ENCODE results near the gene SLC11A2. TPM values are rescaled to one million over a fixed set of nuclear protein-coding genes. Genes with fewer than 3 reads are reported as not detected.

Gene SLC11A2
- total RNA-seq, 1 experiment from 2014 or later = 47.9 TPM

GRCh38 chr12:51013441-51013840 is 12.7 kb downstream of the SLC11A2 start:
- Histone ChIP-seq H3K27me3 (ENCODE audit: insufficient read depth, low read length) (no peaks in the 10 kb centered on the region), H3K9me3 (ENCODE audit: control insufficient read depth, low read depth, low read length) (no peaks in the 10 kb centered on the region), H3K4me2 (ENCODE audit: insufficient read depth, insufficient read length, low read length) (no peak overlapping the region), H3T11ph (ENCODE audit: low read length) (no peak overlapping the region), H2AFZ (ENCODE audit: low read length) (no peak overlapping the region), H2BK12ac (ENCODE audit: insufficient read length, low read depth, low read length) (no peak overlapping the region), H3K4me1 (ENCODE audit: insufficient read depth, low read length) (no peaks in the 10 kb centered on the region), H3K18ac (ENCODE audit: insufficient read length, low read depth, low read length) (no peak overlapping the region), H3K79me2 (ENCODE audit: insufficient read depth, low read length) (peaks cover 6% of the 10 kb centered on the region; the same call in 1 of the 2 replicates), H4K20me1 (ENCODE audit: control insufficient read depth, insufficient read depth, insufficient read length) (no peaks in the 10 kb centered on the region), H4K8ac (replicated peaks; ENCODE audit: insufficient read length, low read depth, low read length) (no peak overlapping the region), H3K9ac (ENCODE audit: extremely low read depth, insufficient read length, low read length) (no peak overlapping the region), H3K14ac (ENCODE audit: insufficient read depth, low read length) (no peak overlapping the region; the same call in 1 of the 2 replicates), H3K27ac (ENCODE audit: insufficient read length, low read depth, low read length) (no peak overlapping the region), H3K23ac (ENCODE audit: insufficient read length, low read depth, low read length) (no peak overlapping the region), H3K56ac (ENCODE audit: insufficient read length, low read depth, low read length) (no peak overlapping the region), H4K91ac (ENCODE audit: insufficient read length, low read depth, low read length) (no peak overlapping the region), H2BK20ac (ENCODE audit: low read depth, low read length, poor library complexity, severe bottlenecking) (no peak overlapping the region), H2AK5ac (ENCODE audit: insufficient read length, low read length) (no peak overlapping the region), H2BK15ac (ENCODE audit: low read depth, low read length) (no peak overlapping the region), H3K23me2 (ENCODE audit: insufficient read length, low read depth, low read length, poor library complexity, severe bottlenecking) (no peaks in the 10 kb centered on the region), H4K5ac (ENCODE audit: insufficient read length, low read depth, low read length) (no peak overlapping the region), H2BK5ac (ENCODE audit: insufficient read length, low read length) (no peak overlapping the region), H3K79me1 (ENCODE audit: insufficient read depth, low read depth, low read length, poor library complexity, severe bottlenecking) (peaks cover 9% of the 10 kb centered on the region), H3K4ac (ENCODE audit: low read depth, low read length) (no peak overlapping the region), H2BK120ac (ENCODE audit: low read depth, low read length, poor library complexity, severe bottlenecking) (no peak overlapping the region)
- H3K27me3 Mint-ChIP-seq (ENCODE audit: low read depth) = no peaks in the 10 kb centered on the region
- H3K36me3 Mint-ChIP-seq (ENCODE audit: insufficient read depth in 1 of 3, low read depth in 3 of 3) = peaks cover 2 to 5% (median 4%) of the 10 kb centered on the region in 3 experiments; a peak in 5 of 7 replicates
- no CpG with 5 or more reads among the region's 7 CpGs for WGBS (ENCODE audit: extremely low coverage, insufficient read length, low lambda C conversion rate)
- H3K27ac Mint-ChIP-seq = peak overlapping the region in 1 of 3 experiments; percentile 73; a peak in 1 of 7 replicates
- TF ChIP-seq, protein P1, sequence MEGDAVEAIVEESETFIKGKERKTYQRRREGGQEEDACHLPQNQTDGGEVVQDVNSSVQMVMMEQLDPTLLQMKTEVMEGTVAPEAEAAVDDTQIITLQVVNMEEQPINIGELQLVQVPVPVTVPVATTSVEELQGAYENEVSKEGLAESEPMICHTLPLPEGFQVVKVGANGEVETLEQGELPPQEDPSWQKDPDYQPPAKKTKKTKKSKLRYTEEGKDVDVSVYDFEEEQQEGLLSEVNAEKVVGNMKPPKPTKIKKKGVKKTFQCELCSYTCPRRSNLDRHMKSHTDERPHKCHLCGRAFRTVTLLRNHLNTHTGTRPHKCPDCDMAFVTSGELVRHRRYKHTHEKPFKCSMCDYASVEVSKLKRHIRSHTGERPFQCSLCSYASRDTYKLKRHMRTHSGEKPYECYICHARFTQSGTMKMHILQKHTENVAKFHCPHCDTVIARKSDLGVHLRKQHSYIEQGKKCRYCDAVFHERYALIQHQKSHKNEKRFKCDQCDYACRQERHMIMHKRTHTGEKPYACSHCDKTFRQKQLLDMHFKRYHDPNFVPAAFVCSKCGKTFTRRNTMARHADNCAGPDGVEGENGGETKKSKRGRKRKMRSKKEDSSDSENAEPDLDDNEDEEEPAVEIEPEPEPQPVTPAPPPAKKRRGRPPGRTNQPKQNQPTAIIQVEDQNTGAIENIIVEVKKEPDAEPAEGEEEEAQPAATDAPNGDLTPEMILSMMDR (conservative IDR thresholded peaks at IDR 0.05) = no peak
- H3K9me3 Mint-ChIP-seq = no peaks in the 10 kb centered on the region
- DNase-seq = no peak
- H3K4me3 Mint-ChIP-seq = no peak overlapping the region
- peaks cover 30 to 37% of the 10 kb centered on the region in 2 experiments for H3K4me1 Mint-ChIP-seq

Measured in H9 (cell line).